ENCODE measurements around the gene FAT2.

FAT2 gene, protein sequence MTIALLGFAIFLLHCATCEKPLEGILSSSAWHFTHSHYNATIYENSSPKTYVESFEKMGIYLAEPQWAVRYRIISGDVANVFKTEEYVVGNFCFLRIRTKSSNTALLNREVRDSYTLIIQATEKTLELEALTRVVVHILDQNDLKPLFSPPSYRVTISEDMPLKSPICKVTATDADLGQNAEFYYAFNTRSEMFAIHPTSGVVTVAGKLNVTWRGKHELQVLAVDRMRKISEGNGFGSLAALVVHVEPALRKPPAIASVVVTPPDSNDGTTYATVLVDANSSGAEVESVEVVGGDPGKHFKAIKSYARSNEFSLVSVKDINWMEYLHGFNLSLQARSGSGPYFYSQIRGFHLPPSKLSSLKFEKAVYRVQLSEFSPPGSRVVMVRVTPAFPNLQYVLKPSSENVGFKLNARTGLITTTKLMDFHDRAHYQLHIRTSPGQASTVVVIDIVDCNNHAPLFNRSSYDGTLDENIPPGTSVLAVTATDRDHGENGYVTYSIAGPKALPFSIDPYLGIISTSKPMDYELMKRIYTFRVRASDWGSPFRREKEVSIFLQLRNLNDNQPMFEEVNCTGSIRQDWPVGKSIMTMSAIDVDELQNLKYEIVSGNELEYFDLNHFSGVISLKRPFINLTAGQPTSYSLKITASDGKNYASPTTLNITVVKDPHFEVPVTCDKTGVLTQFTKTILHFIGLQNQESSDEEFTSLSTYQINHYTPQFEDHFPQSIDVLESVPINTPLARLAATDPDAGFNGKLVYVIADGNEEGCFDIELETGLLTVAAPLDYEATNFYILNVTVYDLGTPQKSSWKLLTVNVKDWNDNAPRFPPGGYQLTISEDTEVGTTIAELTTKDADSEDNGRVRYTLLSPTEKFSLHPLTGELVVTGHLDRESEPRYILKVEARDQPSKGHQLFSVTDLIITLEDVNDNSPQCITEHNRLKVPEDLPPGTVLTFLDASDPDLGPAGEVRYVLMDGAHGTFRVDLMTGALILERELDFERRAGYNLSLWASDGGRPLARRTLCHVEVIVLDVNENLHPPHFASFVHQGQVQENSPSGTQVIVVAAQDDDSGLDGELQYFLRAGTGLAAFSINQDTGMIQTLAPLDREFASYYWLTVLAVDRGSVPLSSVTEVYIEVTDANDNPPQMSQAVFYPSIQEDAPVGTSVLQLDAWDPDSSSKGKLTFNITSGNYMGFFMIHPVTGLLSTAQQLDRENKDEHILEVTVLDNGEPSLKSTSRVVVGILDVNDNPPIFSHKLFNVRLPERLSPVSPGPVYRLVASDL (N-terminal part only)

DNA sequence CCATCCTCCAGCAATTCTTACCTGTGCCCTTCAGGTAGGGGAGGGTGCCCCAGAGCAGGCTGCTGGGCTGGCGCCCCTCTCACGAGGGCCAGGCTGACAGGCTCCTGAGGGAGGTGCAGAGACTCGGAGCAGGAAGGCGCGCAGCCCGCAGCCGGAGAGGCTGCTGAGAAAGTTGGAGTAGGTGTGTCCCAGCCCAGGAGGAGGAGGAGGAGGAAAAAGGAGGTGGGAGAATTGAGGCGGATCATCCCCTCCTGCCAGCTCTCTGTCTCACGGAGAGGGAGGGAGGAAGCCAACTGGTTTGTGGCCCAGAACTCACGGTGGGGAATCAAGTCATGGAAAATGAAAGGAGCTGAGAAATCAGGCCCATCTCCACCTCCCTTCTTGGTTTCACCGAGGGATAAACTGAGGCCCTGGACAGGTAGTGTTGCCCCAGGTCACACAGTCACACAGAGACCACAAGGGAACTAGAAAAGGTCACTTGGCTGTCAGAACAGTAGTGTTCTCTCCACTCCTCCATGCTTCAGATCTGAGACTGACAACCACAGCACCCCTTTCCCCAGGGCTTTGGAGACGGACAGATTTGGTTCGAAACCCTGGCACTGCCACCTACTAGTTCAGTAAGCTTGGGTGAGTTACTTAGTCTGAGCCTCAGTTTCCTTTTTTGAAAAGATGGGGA is at the start of gene FAT2:
Gene FAT2 (minus strand): TSS at position 188 of the 676 bp plus-strand sequence. CDS start 22,400 bp downstream, outside the sequence.
- DNase-seq (ENCODE audit: low read depth) = no peak

DNA sequence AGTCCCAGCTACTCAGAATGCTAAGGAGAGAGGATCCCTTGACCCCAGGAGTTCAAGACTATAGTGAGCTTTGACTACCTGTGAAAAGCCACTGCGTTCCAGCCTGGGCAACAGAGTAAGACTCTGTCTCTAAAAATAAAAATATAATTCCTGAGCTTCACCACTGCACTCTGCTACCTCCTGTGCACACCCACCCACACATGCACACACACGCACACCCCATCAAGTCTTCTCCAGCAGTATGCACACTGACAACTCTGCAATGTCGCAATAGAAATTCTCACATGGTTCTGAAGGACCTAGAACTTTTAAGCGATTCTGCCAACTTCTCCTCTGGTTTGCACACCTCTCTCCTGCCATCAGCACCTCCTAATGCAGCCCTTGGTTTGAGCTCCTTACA is 47.5 kb upstream of the FAT2 start:
- DNase-seq (ENCODE audit: low read depth) = no peak

- no peak for DNase-seq (ENCODE audit: low read depth)
Measured at GRCh38 chr5:151637676-151638075, 46.5 kb upstream of the FAT2 start.

- no peak for DNase-seq (ENCODE audit: low read depth)
Measured at GRCh38 chr5:151633892-151634291, 42.8 kb upstream of the FAT2 start.

- no peak for DNase-seq (ENCODE audit: low read depth)
Measured at GRCh38 chr5:151632941-151633340, 41.8 kb upstream of the FAT2 start.

- DNase-seq (ENCODE audit: low read depth) = no peak
Measured at GRCh38 chr5:151632524-151632923, 41.4 kb upstream of the FAT2 start.

- DNase-seq (ENCODE audit: low read depth) = no peak
Measured at GRCh38 chr5:151631941-151632340, 40.8 kb upstream of the FAT2 start.

- no peak for DNase-seq (ENCODE audit: low read depth)
Measured at GRCh38 chr5:151630088-151630487, 39.0 kb upstream of the FAT2 start.

DNA sequence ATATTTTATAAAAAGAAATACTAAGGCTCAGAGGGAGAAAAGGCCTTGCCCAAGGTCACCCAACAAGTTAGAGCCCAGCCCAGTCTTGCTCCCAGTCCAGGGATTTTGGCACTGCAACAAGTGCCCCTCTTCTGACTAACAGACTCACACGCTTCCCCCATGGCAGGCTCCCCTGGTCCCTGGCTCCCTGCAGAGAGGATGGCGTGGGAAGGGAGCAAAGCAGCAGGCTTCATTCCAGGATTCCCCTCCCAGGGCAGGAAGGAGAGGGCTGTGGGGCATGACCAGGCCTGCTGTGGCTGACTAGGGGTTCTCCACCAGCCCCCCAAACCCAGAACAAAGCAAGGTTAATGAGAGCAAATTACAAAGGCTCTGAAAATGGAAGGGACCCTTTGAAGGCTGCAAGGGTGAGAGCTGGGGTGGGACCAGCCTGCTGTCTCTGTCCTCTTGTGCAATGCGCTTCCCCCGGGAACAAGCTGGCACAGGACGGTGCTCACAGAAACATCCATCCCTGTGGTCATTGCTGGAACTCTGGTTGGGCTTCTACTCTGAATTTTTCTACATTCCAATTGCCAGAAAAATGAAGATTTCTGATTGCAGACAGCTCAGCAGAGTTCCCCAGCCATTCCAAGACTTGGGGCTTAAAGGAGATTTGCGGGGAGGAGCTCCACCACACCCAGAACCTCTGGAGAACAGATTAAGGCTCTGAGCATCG is 37.1 kb upstream of the FAT2 start:
- peak; percentile 76 for DNase-seq (ENCODE audit: low read depth)

DNA sequence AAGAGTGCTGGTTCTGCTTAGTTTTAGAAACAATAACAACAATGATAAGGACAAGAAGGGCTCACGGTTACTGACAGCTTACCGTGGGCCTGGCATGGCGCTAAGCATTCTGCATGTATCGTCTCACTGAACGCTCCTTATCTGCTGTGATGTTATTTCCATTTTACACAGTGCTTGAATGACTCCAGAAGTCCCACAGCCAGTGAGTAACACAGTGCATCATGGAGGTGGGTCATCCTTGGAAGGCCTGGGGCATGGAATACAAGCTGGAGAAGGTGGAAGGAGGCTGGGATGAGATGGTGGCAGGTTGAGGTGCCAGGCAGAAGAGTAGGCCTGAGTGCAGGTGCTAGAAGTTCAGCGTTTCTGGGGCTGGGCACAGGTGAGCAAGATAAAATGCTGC is 36.5 kb upstream of the FAT2 start:
- DNase-seq (ENCODE audit: low read depth) = no peak

GRCh38 chr5:151625285-151625684 is 34.2 kb upstream of the FAT2 start:
- no peak for DNase-seq (ENCODE audit: low read depth)

DNA sequence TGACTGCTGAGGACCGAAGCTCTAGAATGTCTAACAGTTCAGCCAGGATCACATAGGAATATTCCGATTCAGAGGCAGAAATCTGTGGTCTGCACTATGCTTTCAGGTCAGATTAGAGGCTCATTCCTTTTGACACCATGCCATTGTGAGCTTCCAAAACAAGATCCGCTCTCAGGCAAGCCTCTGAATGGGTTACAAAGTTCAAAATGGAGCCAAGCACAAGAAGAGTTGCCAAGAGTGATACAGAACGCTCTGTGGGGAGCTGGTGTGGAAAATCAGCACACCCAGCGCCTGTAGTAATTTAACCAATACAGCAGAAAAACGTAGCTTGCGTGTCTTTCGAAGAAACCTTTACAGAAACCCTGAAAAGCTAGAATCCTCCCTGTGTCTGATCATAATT is 33.3 kb upstream of the FAT2 start:
- DNase-seq (ENCODE audit: low read depth) = peak; percentile 31

DNA sequence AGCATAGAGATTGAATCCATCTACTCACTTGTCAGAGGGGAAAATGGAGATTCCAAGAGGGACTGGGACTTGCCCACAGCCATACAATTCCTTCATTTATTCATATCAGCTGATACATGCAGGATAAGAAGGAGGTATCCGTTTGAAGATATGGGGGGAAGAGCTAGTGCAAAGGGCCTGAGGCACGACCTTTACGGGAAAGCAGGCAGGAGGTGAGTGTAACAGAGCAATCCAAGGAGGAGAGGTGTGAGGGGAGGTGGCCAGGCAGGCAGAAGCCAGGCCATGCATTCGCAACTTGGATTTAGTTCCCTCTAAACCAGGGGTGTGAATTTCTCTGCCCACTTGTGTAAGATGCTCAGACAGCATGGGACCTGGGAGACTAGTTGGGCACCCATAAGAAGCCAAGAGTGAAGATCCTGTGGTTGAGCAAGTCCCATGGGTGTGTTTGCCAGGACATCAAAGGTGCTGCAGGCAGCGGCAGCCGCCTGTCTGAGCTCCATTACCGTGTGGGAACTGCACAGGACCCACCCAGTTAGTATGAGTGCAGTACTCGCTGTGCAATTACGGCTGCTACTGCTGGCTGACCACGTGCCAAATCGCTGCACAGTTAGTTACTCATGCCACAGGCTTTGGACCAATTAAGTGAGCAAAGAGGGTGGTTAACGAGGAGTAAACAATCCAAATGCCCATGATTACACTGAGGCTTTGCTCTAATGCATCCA is 31.4 kb upstream of the FAT2 start:
- no peak for DNase-seq (ENCODE audit: low read depth)

DNA sequence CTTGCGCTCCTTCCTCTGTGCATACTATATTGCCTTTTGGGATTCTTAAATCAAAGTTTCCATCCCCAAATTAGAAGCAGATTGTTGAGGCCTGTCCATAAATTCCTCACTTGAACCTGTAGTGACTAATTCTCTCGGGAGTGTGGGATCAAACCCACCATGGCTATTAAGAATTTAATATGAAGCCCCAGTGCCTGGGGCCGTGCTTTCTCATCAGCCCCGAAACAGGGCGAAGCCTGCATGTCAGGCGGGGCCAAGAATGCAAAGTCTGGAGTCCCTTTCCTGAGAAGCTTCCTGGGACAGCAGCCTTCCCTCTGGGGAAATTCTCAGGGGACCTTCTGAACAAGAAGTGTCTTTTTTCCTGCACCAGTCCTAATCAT is 29.3 kb upstream of the FAT2 start:
- DNase-seq (ENCODE audit: low read depth) = no peak

DNA sequence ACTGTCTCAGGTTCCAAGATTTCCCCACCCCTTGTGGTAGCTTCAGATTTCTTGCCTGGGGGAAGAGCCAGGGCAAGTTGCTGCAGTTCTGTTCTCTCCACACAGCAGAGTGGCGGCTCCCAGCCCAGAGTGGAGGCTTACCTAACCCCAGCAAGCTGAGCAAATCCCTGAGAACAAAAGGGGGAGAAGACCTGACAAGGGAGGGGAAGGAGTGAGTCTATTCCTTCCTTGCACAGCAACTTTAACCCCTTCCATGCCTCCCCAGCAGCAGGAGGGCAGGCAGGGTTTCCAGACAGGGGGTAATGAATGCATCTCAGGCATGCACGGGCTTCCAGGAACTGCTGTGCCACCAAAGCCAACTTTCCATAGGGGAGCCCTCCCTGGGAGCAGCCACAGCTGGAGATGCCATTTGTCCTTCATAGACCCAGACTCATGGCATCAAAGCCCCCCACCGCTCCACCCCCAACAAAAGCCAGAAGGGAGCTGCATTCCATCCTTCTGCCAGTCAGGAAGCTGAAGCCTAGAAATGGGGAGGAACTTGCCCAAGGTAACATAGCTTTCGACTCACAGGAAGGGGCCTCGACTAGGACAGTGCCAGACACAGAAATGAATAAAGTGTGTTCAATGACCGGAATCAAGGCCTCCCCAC is 28.8 kb upstream of the FAT2 start:
- peak; percentile 14 for DNase-seq (ENCODE audit: low read depth)

GRCh38 chr5:151618907-151619306 is 27.8 kb upstream of the FAT2 start:
- DNase-seq (ENCODE audit: low read depth) = no peak

GRCh38 chr5:151617841-151618710 is 26.9 kb upstream of the FAT2 start:
- DNase-seq (ENCODE audit: low read depth) = no peak

DNA sequence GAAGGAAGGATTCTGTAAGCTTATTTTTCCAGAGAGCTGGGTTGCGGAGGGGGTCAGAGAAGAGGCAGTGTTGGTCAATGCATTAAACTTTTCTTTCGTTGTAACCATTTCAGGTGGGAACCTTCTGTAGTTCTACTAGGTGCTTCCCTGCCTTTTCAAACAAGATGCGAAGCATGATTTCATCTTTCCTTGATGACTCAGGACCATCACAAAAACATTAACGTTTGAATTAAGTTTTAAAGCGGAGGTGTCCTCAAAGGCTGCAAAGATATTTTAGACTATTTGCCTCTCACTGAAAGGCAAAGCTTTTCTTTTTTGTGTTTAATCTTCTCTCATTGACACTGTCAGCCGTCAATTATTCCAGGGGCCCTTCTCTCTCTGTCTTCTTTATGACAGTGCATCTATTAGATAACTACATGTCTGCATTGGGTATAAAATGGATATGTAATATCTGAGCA is 26.3 kb upstream of the FAT2 start:
- no peak for DNase-seq (ENCODE audit: low read depth)

DNA sequence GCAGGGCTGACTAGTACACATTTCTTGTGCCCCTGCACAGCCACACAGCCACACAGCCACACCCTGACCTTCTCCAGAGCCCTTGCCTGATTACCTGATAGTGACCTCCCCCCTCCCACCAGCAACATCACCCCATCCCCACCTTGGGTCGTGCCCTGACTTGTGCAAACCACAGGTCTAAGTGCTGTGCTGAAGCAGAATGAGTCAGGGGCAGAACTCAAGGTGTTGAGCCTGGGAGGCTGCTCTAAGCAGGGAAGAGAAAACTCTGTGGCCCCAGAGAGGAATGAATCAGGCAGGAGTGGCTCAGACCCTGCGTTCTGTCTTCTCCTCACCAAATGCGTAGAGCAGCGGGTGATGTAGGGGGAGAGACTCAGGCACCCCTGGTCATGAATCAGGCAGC is 24.3 kb upstream of the FAT2 start:
- no peak for DNase-seq (ENCODE audit: low read depth)
